ENCODE results near the gene SERTAD3.

DNA sequence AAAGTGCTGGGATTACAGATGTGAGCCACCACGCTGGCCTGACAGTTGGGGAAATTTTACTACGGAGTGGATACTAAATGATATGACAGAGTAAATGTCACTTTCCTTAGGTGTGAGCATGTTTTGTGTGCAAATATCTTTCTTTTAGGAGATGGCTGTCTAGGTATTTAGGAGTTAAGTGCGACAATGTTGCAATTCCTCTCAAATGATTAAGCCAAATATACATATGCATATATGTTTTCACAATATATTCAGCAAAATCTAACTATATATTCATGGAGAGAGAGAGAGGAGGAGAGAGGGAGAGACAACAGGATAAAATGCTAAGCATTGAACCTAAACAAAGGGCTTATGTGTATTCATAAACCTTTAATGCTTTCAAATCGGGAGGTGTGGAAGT is 5.4 kb upstream of the SERTAD3 start:
- TF ChIP-seq EZH2 (IDR thresholded peaks at IDR 0.05): no peak
- TF ChIP-seq POLR2AphosphoS5 (IDR thresholded peaks at IDR 0.05; ENCODE audit: borderline replicate concordance, low read depth, low read length): no peak

All from SK-N-MC (cell line).